ENCODE measurements around the gene CEP192. TPM values are rescaled to one million over a fixed set of nuclear protein-coding genes. Genes with fewer than 3 reads are reported as not detected.
A peak's percentile ranks its signal among the peaks of the same experiment; 100 is the strongest.
"Not testable (repeated sequence)": the region's sequence is repeated elsewhere in the genome, so short reads cannot be mapped to it uniquely, and the experiment has no call there.

The CEP192 gene
- 22.9 TPM for polyA plus RNA-seq (2013, experiment 1 of 2; ENCODE audit: insufficient read length)
- 10.6 TPM for polyA plus RNA-seq (2013, experiment 2 of 2; ENCODE audit: insufficient read length)

DNA sequence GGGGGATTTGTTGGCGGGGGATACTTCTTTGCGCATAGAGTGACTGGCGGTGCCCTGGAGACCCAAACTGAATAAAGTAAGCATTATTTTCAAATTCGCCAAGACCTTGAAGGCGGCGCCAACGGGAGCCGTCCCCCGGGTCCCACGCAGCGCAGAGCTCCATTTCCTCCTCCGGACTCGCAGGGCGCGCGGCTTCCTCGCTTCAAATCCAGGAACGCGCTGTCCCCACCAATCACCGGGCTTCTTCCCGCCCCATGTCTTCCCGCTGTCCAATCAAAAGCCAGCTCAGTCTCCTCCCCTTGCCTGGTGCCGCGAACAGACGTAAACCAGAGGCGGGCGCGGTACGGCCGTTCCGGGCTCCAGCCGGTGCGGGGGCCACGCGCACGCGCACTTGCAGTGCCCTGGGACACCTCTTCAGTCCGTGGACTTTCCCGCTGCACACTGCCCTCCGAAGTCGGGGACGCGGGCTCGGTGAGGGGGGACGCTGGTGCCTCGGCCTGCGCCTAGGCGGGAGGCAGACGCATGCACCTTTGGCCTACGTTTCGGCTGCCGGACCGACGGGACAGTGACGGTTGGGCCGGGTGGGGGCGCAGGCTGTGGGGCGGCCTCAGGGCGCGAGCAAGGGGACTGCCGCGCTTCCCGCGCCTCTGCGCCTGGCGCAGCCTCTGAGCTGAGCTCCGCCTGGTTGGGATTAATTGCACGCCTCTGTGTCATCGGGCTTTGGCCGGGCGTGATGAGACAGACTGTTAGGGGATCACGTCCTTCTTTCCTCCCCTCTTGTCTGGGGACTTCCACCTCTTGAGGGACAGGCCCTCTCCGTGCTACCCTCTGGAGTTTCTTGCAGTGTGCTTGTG is at the start of gene CEP192:
TSS of gene CEP192 (plus strand) at position 396 of the 854 bp plus-strand sequence. CDS start 8,063 bp downstream, outside the sequence.
- peak; percentile 99 for DNase-seq

GRCh38 chr18:12943215-12943614 is 47.9 kb upstream of the CEP192 start:
- DNase-seq = peak; percentile 30

- DNase-seq = peak; percentile 19
These were observed 46.5 kb upstream of the CEP192 start for GRCh38 chr18:12944709-12945108.

GRCh38 chr18:12946549-12947284 is 44.4 kb upstream of the CEP192 start:
- peak; percentile 93 for DNase-seq

GRCh38 chr18:12947285-12948049 is 43.7 kb upstream of the CEP192 start, which contains the start of gene SEH1L:
SEH1L (plus strand) TSS chr18:12948011; CDS start chr18:12948122, 111 bp downstream.
- DNase-seq = peak; percentile 95

- DNase-seq = peak; percentile 94
These were observed 42.9 kb upstream of the CEP192 start for GRCh38 chr18:12948050-12948804.

GRCh38 chr18:12958478-12958877 is 32.7 kb upstream of the CEP192 start:
- no peak for DNase-seq

DNA sequence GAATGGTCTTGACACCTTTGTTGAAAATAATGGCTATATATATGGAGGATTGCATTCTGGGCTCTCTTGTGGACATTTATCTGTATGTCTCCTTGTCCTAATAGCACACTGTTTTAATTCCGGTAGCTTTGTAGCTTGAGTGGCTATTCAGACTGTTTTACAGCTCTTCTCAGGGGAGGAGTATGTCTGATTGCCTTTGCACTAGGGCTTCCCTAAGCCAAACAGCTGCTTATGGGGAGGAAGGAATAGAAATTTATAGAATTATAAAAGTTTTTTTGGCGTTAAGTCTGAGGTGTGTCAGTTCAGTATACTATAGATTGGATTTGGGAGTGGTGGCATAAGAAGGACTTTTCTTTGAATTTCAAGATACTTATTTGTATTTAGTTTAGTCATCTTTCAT is 30.8 kb upstream of the CEP192 start:
- no peak for DNase-seq

- no peak for DNase-seq
These were observed 30.2 kb upstream of the CEP192 start for GRCh38 chr18:12960853-12961397.

DNA sequence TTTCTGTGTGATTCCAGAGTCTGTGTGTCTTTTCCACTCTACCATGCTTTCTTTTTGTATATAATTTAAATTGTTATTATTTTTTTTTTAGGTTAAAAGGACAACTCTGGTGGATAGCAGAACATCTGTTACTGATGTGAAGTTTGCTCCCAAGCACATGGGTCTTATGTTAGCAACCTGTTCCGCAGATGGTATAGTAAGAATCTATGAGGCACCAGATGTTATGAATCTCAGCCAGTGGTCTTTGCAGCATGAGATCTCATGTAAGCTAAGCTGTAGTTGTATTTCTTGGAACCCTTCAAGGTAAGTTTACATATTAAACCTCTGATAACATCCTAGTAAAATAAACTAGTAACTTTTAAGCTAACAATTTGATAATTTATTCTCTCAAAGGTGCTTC is 28.1 kb upstream of the CEP192 start:
- no peak for DNase-seq

- no peak for DNase-seq
These were observed 23.0 kb upstream of the CEP192 start for GRCh38 chr18:12968115-12968514.

DNA sequence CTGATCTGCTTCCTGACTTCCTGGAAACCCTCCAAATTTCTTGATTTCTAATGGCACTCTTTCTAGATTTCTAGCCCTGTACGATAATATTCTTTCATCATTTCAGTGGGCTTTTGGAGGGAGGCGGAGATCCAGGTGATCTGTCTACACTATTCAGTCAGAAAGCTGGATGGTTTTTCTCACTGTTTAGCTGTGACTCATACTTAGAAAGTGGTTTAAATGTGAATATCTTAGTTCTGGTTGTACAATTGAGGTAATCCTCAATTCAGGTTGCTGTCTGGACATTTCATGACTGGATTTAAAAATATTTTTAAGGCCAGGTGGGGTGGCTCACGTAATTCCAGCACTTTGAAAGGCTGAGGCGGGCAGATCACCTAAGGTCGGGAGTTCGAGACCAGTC is 22.5 kb upstream of the CEP192 start:
- no peak for DNase-seq

- DNase-seq = no peak
These were observed 17.5 kb upstream of the CEP192 start for GRCh38 chr18:12973562-12974213.

DNA sequence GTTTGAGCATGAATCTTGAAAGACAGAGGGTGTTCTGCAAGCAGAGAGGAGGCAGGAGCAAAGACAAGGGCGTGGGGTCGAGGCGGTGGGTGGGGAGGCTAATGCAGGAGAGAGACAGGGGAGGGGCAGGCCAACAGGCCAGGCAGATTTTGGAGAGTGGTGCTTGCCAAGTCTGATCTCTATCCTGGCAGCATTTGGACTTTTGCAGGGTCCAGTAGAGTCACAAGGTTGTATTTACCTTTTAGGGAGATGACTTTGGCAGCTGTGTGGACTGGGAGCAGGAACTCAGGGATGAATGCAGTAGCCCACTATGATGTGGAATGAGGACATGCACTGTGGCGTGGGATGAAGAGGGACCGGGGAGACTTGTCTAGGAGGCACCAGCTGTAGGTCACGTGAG is 15.7 kb upstream of the CEP192 start:
- DNase-seq = no peak

DNA sequence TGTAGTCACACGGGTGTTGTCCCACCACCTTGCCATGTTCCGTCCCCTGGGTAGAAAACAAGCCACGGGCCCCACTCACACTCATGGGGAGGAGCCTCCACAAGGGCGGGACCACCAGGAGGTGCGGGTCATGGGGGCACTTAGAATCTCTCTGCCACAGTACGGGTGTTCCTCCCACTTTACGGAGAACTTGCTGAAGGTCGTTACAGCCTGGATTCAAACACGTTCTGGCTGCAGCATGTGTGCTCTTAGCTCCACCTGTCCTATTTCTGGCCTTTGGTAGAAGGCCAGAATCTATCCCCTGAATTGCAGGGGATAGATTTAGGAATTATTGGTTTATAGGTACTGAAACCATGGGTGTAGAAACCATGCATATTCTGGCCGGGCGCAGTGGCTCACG is 14.9 kb upstream of the CEP192 start:
- DNase-seq = no peak

- DNase-seq = not testable (repeated sequence)
These were observed 11.1 kb upstream of the CEP192 start for GRCh38 chr18:12980065-12980464.

DNA sequence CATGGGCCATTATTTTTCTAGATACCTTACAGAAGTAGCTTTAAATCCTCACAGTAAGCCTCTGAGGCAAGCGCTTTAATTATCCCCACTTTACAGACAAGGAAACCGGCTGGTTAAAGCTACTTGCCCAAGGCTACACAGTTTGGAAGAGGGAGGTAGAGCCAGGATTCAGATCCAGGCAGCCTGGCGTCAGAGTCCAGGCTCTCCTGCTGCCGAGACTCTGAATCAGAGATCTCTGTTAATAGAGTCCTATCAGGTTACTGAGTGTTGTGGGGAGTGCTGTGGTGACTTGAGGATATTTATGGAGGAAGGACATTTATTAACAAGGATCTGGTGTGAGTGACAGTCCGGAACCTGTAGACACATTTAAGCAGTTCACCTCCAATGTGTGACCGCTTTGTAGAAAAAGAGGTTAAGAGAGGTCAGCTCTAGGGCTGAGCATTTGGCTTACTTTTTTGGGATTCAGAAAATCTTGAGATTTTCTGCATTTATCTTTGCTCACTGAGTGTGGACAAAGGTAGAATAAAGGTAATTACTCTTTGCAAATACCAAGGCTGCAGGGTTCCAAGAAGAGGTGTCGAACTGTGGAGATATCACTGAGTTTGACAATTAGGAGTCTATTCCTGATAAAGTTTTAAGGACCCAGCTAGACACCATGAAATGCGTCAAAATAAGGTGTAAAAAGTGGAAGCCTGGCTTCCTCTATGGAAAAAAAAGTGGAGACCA is 1.6 kb upstream of the CEP192 start:
- DNase-seq = no peak

- DNase-seq = no peak
These were observed 1.1 kb upstream of the CEP192 start for GRCh38 chr18:12990123-12990475.

DNA sequence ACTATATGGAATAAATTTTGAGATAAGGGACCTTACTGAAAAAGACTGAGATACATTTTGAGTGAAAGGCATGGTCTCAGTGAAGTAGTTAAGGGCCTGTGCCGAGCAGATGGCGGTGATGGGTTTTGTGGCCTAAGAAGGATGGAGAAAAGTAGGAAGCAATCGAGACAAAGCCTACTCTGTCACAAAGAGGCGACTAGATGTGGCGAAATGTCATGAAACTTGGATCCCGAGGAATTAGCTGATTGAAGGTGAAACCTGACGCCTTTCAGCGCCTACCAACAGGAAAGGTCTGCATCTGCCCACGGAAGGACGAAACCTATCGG is 558 bp upstream of the CEP192 start:
- no peak for DNase-seq

GRCh38 chr18:12991821-12992179 is 638 bp downstream of the CEP192 start:
- DNase-seq = no peak

GRCh38 chr18:12993439-12993838 is 2.3 kb downstream of the CEP192 start:
- DNase-seq = no peak
